ENCODE data around the gene EPHA6.
"Not testable (repeated sequence)": the region's sequence is repeated elsewhere in the genome, so short reads cannot be mapped to it uniquely, and the experiment has no call there.

EPHA6 gene

DNA sequence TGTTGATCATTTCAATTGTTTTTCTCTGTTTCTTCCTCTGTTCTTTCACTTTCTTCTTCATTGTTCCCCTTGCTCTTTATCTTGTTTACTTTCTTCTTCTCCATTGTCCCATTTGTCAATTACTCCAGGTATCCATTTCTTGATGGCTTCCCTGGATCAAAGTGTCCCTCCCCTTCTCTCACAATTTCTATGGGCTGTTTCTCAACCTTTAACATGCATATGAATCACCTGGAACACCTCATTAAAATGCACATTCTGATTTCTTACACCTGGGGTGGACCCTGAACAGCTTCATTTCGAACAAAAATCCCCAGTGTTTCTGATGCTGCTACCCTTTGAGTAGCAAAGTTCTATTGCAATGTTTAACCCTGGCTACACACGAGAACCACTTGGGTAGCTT lies 454.8 kb downstream of the EPHA6 start:
- no peak for DNase-seq (ENCODE audit: low read depth)
- TF ChIP-seq, protein P1, sequence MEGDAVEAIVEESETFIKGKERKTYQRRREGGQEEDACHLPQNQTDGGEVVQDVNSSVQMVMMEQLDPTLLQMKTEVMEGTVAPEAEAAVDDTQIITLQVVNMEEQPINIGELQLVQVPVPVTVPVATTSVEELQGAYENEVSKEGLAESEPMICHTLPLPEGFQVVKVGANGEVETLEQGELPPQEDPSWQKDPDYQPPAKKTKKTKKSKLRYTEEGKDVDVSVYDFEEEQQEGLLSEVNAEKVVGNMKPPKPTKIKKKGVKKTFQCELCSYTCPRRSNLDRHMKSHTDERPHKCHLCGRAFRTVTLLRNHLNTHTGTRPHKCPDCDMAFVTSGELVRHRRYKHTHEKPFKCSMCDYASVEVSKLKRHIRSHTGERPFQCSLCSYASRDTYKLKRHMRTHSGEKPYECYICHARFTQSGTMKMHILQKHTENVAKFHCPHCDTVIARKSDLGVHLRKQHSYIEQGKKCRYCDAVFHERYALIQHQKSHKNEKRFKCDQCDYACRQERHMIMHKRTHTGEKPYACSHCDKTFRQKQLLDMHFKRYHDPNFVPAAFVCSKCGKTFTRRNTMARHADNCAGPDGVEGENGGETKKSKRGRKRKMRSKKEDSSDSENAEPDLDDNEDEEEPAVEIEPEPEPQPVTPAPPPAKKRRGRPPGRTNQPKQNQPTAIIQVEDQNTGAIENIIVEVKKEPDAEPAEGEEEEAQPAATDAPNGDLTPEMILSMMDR (conservative IDR thresholded peaks at IDR 0.05; ENCODE audit: control insufficient read depth, insufficient read depth, low read depth, low read length), result no peak
- H3K4me3 ChIP-seq (ENCODE audit: control insufficient read depth, low read depth, low read length), result no peak overlapping the region

DNA sequence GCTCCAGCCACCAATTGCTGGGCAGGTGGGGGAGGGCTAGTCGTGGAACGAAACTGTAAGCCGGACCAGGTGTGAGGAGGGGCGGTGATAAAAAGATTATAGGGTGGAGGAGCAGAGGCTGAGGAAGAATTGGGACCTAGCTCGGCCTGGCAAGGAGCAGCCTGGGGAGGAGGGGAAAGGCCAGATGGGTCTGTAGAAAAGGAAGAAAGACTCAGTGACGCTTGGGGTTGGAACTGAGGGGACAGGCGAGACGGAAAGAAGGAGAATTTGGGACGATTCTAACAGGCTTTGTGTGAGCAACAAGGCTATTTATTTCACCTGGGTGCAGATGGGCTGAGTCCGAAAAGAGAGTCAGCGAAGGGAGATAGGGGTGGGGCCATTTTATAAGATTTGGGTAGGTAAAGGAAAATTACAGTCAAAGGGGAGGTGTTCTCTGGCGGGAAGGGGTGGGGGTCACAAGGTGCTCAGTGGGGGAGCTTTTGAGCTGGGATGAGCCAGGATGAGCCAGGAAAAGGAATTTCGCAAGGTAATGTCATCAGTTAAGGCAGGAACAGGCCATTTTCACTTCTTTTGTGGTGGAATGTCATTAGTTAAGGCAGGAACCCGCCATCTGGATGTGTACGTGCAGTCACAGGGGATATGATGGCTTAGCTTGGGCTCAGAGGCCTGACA lies 462.6 kb downstream of the EPHA6 start:
- H3K4me3 ChIP-seq (ENCODE audit: control insufficient read depth, low read depth, low read length); DNase-seq (ENCODE audit: low read depth): not testable (repeated sequence)

DNA sequence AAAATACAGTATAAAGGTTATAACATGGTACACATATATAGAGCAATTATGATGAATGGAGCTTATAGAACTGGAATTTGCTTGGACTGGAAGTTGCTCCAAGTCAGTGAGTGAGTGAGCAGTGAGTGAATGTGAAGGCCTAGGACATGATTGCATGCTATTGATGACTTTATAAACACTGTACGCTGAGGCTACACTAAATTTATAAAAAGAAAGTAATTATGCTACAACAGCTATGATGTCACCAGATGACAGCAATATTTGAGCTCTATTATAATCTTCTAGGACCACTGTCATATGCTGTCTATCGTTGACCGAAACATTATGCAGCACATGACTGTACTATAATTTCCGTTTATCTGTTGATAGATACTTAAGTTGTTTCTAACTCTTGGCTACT lies 463.3 kb downstream of the EPHA6 start:
- no peak for DNase-seq (ENCODE audit: low read depth)
- no peak overlapping the region for H3K4me3 ChIP-seq (ENCODE audit: control insufficient read depth, low read depth, low read length)
- TF ChIP-seq, protein P1 (conservative IDR thresholded peaks at IDR 0.05; ENCODE audit: control insufficient read depth, insufficient read depth, low read depth, low read length), result no peak

DNA sequence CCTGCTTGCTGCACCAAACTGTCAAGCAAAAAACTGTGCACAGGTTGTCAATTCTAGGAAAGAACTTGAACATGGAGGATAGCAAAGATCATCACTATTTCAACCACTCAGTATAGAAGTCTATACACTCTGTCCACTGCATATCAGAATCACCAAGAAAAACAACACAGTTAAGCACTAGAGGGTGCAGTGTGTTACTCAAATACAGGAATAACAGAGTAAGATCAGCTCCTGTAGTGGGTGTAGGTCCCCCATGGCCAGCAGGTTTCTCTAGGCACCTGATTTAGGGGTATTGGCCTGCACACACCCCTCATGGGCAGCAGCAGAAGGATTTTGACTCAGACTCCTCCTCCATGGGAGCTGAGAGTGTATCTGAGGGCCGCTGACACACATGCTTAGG lies 464.1 kb downstream of the EPHA6 start:
- no peak for DNase-seq (ENCODE audit: low read depth)
- TF ChIP-seq, protein P1 (conservative IDR thresholded peaks at IDR 0.05; ENCODE audit: control insufficient read depth, insufficient read depth, low read depth, low read length), result no peak
- H3K4me3 ChIP-seq (ENCODE audit: control insufficient read depth, low read depth, low read length), result no peak overlapping the region

DNA sequence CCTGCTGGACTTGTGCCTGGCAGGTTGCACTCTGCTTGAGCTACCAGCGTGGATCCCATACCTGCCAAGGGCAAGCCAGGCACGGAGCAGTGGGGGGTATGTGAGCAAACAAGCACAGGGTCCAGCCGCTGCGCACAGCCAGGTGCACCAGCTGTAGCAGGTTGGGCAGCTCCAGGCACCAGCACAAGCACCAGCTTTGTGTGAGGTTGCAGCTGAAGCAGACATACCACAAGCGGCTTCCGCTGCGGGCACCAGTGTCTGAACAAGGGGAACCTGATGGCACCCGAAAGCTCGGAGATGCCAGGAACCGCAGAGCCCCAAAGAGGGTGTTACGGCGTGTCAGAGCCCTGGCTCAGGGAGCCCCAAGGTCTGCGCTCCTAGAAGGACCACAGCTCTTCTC lies 477.5 kb downstream of the EPHA6 start:
- TF ChIP-seq, protein P1 (conservative IDR thresholded peaks at IDR 0.05; ENCODE audit: control insufficient read depth, insufficient read depth, low read depth, low read length), result no peak
- no peak for DNase-seq (ENCODE audit: low read depth)
- H3K4me3 ChIP-seq (ENCODE audit: control insufficient read depth, low read depth, low read length), result no peak overlapping the region

DNA sequence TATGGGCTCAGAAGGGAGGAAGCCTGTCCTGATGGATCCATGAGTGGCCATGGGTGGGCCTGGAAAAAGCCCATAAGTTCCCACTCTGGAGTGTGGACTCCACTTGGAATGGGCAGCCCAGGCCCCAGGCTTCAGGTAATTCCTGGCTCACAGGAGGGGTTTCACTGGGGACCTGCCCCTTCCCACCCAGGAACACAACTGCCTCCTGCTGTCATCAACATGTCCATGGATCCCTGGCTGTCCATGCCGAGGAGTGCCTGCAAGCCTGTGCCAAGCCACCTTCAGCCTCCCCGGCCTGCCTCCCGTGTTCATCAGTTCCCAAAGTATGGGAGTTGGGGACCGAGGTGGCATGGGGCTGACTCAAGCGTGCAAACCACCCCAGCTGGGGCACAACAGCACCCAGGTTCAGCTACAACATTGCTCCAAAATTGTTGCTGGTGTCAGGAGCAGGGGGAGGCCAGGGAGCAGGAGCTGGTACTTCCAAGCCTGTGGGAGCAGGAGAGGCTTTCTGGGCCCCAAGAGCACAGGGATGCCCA lies 479.3 kb downstream of the EPHA6 start:
- H3K4me3 ChIP-seq (ENCODE audit: control insufficient read depth, low read depth, low read length), result no peak overlapping the region
- DNase-seq (ENCODE audit: low read depth), result no peak
- TF ChIP-seq, protein P1 (conservative IDR thresholded peaks at IDR 0.05; ENCODE audit: control insufficient read depth, insufficient read depth, low read depth, low read length), result no peak

DNA sequence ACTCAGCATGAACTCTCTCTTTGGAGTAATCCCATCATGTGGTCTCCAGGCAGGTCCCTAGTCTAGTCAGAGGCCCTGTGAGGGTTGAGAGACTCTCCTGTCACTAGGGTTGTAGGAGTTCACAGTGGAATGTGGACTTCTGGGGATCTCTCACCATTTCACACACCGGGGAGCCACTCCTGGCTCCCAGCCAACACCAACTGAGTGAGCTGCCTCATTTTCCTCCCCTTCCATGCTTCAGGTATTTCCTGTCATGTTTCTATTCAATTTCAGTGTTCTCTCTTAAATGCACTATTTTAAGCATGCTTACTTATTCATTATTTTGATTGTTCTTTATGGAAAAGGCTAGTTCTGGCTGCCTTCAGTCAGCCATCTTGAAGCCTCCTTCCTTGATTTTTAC lies 482.6 kb downstream of the EPHA6 start:
- no peak overlapping the region for H3K4me3 ChIP-seq (ENCODE audit: control insufficient read depth, low read depth, low read length)
- no peak for DNase-seq (ENCODE audit: low read depth)
- TF ChIP-seq, protein P1 (conservative IDR thresholded peaks at IDR 0.05; ENCODE audit: control insufficient read depth, insufficient read depth, low read depth, low read length), result no peak

Data from fibroblast of mammary gland (primary cell).